Motor neuron (in vitro differentiated cells): ENCODE measurements around the gene C5orf46. TPM values are rescaled to one million over a fixed set of nuclear protein-coding genes. Genes with fewer than 3 reads are reported as not detected.

ENCODE experiments used
- ATAC-seq, 8 experiments: fragments of 200-7000 bp; cut with Tn5 transposase; replicated peaks in 6 of 8; 2 replicates each; pipeline ENCODE4 v1.8.0; 2021; ENCODE audit warnings: mild to moderate bottlenecking in 8 of 8, moderate library complexity in 8 of 8
- H3K27ac ChIP-seq, 2 donors: fragments of 250-450 bp; sonication (Bioruptor Pico); 2 replicates each; pipeline ENCODE4 v1.9.0; 2021; ENCODE audit warnings: antibody characterized with exemption in 2 of 2, mild to moderate bottlenecking in 2 of 2, moderate library complexity in 1 of 2
- H3K4me1 ChIP-seq, 2 donors: fragments of 250-450 bp; sonication (Bioruptor Pico); replicated peaks in 1 of 2; 2 replicates each; pipeline ENCODE4 v1.6.1; 2021; ENCODE audit warnings: antibody characterized with exemption in 2 of 2, mild to moderate bottlenecking in 2 of 2, moderate library complexity in 1 of 2
- H3K4me3 ChIP-seq, 5 donors: fragments of 250-450 bp; sonication (Bioruptor Pico); 2 replicates each; pipeline ENCODE4 v1.9.0; 2021; ENCODE audit warnings: antibody characterized with exemption in 5 of 5, mild to moderate bottlenecking in 5 of 5, moderate library complexity in 4 of 5
- WGBS, 10 experiments: fragments of 450-650 bp; shearing (Covaris generic); methylation state at CpG; one replicate each; pipeline ENCODE4 v1.0.0; 2022; 5-methylcytosine and 5-hydroxymethylcytosine counted together
- in situ Hi-C, 9 experiments: fragments of 400-800 bp; cut with MboI; loops; one replicate each; pipeline ENCODE4 v1.15.0; 2021; ENCODE audit warnings: low sequenced_read_pairs in 9 of 9, low pct_unique_long_range_greater_than_20kb in 2 of 9; ENCODE audit not compliant: unreplicated experiment in 9 of 9
- total RNA-seq, 8 experiments: library from RNA; unstranded; fragments of 300-600 nt; gene quantifications; 2 replicates each; pipeline versions ENCODE4 v1.2.3 to v1.2.4, GENCODE V29; 2022

The C5orf46 gene
- total RNA-seq, 8 experiments from 2014 or later = 2.8 TPM; not detected in 7

DNA sequence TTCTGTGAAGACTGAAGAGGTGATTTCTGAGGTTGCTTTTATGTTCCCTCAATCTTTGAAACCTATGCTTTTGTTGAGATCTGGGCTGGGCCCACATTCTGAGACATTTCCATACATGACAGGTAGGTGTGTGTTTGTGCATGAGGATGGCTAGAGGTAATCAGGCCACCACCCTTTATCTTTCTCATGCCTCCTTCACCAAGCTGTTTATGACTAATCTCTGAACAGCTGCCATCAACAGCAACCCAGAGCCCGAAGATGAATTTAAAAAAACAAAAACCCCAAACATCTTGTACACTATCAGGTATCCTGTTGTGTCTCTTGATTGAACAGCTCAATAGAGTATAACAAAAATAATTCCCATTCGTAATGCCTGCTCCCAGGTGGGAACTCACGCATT is 12.6 kb upstream of the C5orf46 start:
- H3K4me3 ChIP-seq = no peak overlapping the region

DNA sequence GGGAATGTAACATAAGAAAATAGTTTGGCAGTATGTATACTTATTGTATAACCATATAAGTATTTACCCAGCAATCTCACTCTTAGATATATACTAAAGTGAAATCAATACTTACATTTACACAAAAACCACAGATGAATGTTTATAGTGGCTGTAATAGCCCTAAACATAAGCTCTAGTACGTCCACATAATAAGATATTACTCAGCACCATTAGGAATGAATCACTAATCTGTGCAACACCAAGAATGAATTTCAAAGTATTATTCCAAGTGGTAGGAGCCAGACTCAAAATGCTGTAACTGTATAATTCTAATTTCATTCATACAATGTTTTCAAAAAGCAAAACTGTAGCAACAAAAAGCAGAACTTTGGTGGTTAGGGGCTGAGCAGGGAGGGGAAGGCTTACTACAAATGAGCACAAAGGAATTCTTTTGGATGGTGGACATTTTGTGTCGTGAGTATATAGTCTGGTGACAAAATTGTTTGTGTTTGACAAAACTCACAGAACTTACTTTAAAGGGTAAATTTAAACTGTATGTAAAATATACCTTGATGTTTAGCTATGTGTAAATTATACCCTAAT is 11.9 kb upstream of the C5orf46 start:
- Histone ChIP-seq H3K4me3 (no peak overlapping the region), H3K27ac (no peak overlapping the region), H3K4me1 (no peaks in the 10 kb centered on the region)
- WGBS, 10 experiments = 0 to 100% (median 32%) methylated on average over 1 to 2 of the region's 2 CpGs; no CpG with 5 or more reads in 2 of the 10 experiments
- ATAC-seq = peak in 3 of 8 experiments; percentile 33 to 65 (median 49)
- in situ Hi-C loops = no loop called here

More for the DNA sequence above, 12.6 kb upstream of the C5orf46 start:
- no peak for ATAC-seq
- in situ Hi-C loops = no loop called here
- WGBS, 10 experiments = 0 to 100% (median 94%) methylated on average over 1 to 3 of the region's 3 CpGs; no CpG with 5 or more reads in 1 of the 10 experiments
- Histone ChIP-seq H3K4me1 (no peaks in the 10 kb centered on the region), H3K27ac (no peak overlapping the region)

DNA sequence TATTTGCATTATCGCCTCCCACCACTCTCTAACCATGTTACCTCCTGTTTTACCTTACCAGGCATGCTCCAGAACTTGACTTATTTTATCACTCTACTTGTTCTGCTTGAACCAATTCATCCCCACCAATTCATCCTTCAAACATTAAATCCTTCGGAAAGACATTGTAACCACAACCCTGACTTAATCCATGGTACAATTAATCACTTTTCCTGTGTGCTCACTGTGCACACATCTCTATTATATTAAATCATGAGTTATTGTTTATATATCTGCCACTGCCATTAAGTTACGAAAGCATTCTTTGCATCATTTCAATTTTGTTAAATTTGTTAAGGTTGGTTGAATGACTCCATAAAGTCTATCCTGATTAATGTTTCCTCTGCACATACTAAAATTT is 7.4 kb upstream of the C5orf46 start:
- Histone ChIP-seq H3K4me1 (no peaks in the 10 kb centered on the region), H3K27ac (no peak overlapping the region), H3K4me3 (no peak overlapping the region)
- 14 to 100% (median 81%) methylated on average over 1 to 3 of the region's 3 CpGs for WGBS, 10 experiments
- no peak for ATAC-seq
- in situ Hi-C loops = no loop called here

DNA sequence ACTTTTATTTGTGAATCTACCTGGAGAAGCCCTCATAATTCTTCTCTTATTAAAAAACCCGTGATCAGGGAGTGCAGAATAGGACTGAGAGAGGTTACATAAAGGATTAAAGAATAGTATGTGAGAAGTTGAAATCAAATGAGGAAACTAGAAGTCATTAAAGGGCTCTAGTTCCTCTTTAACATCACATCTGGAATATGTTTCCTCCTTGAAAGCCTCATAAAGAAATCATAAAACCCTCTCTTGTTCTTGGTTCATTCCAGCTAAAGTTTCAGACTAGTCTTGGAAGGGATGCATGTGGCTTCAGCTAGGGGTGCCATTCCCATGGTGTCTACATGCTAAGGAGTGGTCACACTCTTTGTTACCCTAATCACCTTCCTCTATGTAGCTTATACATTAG is 5.7 kb upstream of the C5orf46 start:
- Histone ChIP-seq H3K4me1 (no peaks in the 10 kb centered on the region), H3K27ac (no peak overlapping the region), H3K4me3 (no peak overlapping the region)
- 0 to 100% (median 61%) methylated on average over 1 of the region's 1 CpG; no CpG with 5 or more reads in 2 of the 10 experiments for WGBS, 10 experiments
- ATAC-seq = no peak
- in situ Hi-C loops = no loop called here

DNA sequence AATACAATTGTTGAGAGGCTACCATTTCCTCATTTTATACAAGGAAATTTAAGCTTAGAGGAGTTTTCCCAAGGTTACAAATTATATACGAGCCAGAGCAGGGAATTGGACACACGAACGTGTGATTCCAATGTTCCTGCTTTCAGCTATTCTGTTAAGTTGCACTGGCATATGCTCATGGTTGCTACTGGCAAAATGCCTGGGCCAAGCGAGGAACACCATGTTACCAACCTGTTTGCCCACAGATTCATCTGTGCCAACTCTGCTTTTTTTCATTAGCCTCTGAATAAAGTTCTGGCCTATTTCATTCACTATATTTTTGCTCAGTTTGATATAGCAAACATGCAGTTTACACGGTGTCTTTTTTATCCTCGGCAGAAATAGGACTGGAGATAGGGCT is 5.1 kb upstream of the C5orf46 start:
- Histone ChIP-seq H3K27ac (no peak overlapping the region), H3K4me1 (no peaks in the 10 kb centered on the region), H3K4me3 (no peak overlapping the region)
- no peak for ATAC-seq
- WGBS, 10 experiments = 3 to 100% (median 65%) methylated on average over 1 to 6 of the region's 6 CpGs
- in situ Hi-C loops = no loop called here

DNA sequence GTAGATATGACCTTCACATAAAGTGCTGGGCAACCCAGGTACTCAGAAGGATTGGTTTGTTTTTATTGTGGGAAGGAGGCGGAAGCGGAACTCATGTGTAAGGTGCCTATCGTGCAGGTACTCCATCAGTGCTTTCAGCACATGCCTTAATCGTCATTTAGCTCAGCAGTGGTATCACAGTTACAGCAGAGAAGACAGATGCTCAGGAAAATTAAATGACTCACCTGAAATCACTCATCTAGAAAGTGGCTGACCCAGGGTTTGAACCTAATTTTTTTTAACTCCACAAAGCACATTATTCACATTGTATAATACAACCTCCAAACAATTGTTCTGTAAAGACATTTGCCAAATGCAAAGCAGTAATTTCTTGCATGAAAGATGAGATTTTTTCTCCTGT is 2.2 kb downstream of the C5orf46 start:
- 0 to 91% (median 73%) methylated on average over 2 to 4 of the region's 4 CpGs; no CpG with 5 or more reads in 1 of the 10 experiments for WGBS, 10 experiments
- H3K4me3 ChIP-seq = no peak overlapping the region
- no peak overlapping the region for H3K27ac ChIP-seq
- ATAC-seq = peak in 5 of 8 experiments; percentile 65 to 98 (median 74)
- H3K4me1 ChIP-seq = peaks cover 0 to 4% of the 10 kb centered on the region in 2 donors
- in situ Hi-C loops = no loop called here

DNA sequence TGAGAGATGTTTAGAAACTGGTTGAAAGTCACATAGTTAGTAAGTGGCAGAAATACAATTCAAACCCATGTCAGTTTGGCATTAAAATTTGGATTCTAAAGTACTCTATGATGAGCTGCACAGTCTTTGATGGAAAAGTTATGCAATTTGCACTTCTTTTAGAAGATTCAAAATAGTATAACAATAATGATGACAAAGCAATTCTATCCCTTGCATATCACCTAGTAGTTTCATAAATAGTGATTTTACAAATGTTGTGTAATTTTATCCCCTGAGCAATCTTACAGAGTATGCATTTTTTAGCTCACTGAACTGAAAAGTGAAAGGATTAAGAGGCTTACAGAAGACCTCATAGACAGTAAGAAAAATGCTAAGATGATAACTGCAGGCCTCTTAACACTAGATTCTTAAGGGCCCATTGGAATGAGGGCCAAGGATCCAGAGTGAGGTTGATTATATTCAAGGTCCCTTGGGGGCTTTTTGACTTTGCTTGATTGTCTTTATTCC is 3.7 kb downstream of the C5orf46 start:
- Histone ChIP-seq H3K4me3 (no peak overlapping the region), H3K4me1 (peaks cover 0 to 4% of the 10 kb centered on the region in 2 donors), H3K27ac (no peak overlapping the region)
- ATAC-seq = peak in 2 of 8 experiments; percentile 27 to 52
- in situ Hi-C loops = no loop called here

DNA sequence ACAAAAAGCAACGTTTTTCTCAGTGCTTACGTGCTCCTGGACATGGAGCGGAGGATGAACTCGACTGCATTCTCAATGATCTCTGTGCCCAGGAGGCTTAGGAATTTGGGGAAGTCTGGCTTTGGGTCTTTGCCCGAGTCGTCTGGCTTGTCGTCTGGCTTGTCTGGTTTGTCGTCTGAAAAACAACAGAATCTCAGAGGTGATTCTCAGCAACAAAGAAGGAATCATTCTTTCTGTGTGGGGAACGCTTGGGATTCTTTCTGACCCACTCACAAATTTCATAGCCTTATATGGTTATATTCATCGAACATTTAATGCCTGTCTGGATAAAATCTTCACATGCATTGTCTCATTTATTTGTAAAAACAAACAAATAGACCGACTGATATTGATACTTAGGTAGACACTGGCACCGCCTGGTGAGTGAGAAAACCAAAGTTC is 4.7 kb downstream of the C5orf46 start:
- Histone ChIP-seq H3K4me1 (peaks cover 0 to 4% of the 10 kb centered on the region in 2 donors), H3K4me3 (no peak overlapping the region), H3K27ac (no peak overlapping the region)
- no peak for ATAC-seq
- in situ Hi-C loops = no loop called here
- WGBS, 10 experiments = 24 to 83% (median 82%) methylated on average over 3 to 12 of the region's 12 CpGs; no CpG with 5 or more reads in 1 of the 10 experiments

DNA sequence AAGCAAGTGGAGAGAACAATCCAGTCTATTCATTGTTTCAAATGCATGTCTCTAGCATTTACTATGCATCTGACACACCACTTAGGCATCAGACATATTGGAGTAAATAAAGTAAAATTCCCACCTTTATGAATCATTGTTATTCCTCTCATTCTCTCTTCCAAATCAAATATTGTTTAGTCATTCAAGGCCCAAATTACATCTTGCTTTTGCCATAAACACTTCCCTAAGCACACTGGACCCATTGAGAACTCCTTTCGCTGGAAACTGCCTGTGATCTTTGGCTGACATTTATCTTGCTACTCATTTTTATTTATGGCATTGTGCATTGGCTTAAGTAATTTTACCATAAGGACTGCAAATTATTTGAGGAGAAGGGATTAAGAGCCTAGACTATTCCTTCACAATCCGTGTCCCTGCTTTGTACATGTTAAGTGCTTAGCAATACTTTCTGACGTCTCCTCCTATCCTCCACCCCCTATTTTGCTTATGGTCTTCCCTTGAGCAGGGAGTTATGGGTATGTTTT is 7.4 kb downstream of the C5orf46 start:
- H3K4me1 ChIP-seq = no peaks in the 10 kb centered on the region
- no peak for ATAC-seq
- no peak overlapping the region for H3K4me3 ChIP-seq
- WGBS, 10 experiments = 0 to 100% (median 83%) methylated on average over 1 to 2 of the region's 3 CpGs; no CpG with 5 or more reads in 1 of the 10 experiments
- no peak overlapping the region for H3K27ac ChIP-seq
- in situ Hi-C loops = no loop called here

DNA sequence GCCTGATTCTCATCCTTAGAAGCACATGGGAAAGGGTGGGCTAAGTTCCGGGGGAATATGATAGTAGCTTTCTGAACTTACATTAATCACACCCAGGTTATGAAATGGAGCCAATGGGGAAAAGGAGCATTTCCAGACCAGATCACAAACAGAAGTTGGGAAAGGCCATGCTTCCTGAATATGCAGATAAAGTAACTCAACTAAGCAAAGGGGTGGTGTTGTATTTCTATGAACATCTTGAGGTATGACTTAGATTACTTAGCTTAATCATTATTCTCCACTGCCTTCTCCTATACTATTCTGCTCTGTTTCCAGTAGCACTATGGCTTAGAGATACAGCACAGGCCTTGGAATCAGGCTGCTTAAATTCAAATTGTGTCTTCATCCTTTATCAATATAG is 10.5 kb downstream of the C5orf46 start:
- H3K27ac ChIP-seq = no peak overlapping the region
- WGBS, 10 experiments = 71 to 100% (median 92%) methylated on average over 1 of the region's 1 CpG; no CpG with 5 or more reads in 6 of the 10 experiments
- no peak overlapping the region for H3K4me3 ChIP-seq
- no peaks in the 10 kb centered on the region for H3K4me1 ChIP-seq
- ATAC-seq = peak in 3 of 8 experiments; percentile 23 to 96 (median 87)
- in situ Hi-C loops = no loop called here

DNA sequence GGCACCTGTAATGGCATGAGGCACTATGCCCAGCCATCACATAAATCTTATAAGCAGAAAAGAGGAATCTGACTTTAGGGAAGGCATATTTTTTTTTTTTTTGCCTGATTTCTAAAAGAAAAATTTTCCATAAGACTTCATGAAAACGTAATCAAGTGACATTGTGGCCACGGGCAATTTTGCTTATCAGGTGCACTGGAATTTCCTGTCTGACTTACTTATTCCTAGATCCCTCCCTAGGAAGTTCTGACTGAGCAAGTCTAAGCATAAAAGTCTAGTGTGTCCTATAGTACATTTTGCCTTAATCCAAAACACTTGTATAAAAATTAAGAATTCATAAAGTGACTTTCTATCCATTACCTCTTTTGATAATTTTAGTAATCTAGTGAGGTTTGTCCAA is 12.5 kb downstream of the C5orf46 start:
- WGBS, 10 experiments = 14 to 100% (median 82%) methylated on average over 2 of the region's 2 CpGs; no CpG with 5 or more reads in 1 of the 10 experiments
- no peak overlapping the region for H3K4me3 ChIP-seq
- in situ Hi-C loops = no loop called here
- H3K4me1 ChIP-seq = no peaks in the 10 kb centered on the region
- no peak overlapping the region for H3K27ac ChIP-seq
- no peak for ATAC-seq

DNA sequence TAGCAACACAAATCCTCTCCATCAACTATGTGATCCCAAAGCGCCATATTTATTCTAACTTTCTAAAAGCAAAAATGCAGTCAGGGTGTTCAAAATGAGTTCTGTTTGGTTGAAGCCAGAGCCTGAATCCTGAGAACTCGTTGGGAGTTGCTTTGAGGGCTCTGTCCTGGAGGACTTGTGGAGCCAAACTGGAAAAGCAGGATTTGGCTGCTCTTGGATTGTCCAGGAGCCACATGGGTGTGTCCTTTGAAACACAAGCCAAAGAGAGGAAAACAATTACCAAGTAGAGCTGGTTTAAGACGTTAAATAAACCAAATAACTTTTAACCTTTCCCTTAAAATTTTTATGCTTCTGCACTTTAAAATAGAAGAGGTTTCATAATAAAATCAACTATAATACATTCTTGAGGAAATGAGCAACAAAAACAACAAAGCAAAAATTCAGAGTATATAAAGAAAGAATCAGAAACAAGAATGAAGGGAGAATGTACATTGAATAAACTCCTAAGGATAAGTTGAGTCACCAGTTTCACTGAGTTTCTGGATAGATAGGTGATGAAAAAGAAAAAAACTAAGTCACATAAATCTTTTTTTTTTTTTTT is 13.5 kb downstream of the C5orf46 start:
- ATAC-seq = no peak
- in situ Hi-C loops = no loop called here
- WGBS, 10 experiments = 4 to 80% (median 43%) methylated on average over 1 to 3 of the region's 3 CpGs; no CpG with 5 or more reads in 1 of the 10 experiments
- H3K4me1 ChIP-seq = no peaks in the 10 kb centered on the region
- H3K4me3 ChIP-seq = no peak overlapping the region
- no peak overlapping the region for H3K27ac ChIP-seq

DNA sequence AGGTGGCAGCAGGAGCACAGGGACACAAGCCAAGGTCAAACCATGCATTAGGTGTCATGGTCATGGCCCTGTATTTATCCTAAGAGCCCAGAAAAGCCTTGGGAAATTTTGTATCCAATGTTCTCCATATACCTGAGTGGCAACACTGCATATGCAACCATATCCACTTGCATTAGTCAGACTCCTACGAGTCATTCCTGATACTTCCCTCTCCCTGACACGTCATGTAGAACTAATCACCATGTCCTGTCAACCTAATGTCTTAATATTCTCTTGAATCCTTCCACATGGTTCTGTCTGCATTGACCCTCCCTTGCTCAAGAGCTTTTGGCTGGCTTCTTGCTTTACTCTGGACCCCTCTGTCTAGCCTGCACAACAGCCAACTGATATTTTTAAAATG is 18.4 kb downstream of the C5orf46 start:
- ATAC-seq = peak in 2 of 8 experiments; percentile 30 to 72
- WGBS, 10 experiments = 0 to 82% (median 50%) methylated on average over 1 to 2 of the region's 2 CpGs; no CpG with 5 or more reads in 3 of the 10 experiments
- in situ Hi-C loops = loop anchor here in 1 of 9 experiments (10.0 kb wide), 1 partner anchor 47 kb away; no protein-coding TSS in a partner anchor
- no peaks in the 10 kb centered on the region for H3K4me1 ChIP-seq
- H3K4me3 ChIP-seq = no peak overlapping the region
- no peak overlapping the region for H3K27ac ChIP-seq
